Prostate gland (tissue), 2 donors: ENCODE data around the gene SMIM1. TPM values are rescaled to one million over a fixed set of nuclear protein-coding genes. Genes with fewer than 3 reads are reported as not detected.

Experiments
- DNase-seq: peaks from one replicate; pipeline ENCODE4 v3.0.0-alpha.2; 2019; ENCODE audit warnings: low spot score
- H3K27ac ChIP-seq, 2 donors: fragments of 200-600 bp; sonication (generic); 2 replicates each; pipeline ENCODE4 v1.5.1; 2017 to 2019
- H3K27me3 ChIP-seq: fragments of 200-600 bp; sonication (generic); replicated peaks from 2 replicates; pipeline ENCODE4 v1.5.1; 2019; ENCODE audit not compliant: insufficient read depth
- H3K36me3 ChIP-seq, 2 donors: fragments of 200-600 bp; sonication (generic); 1 replicate in 1 of 2; 2 replicates in 1 of 2; pipeline versions ENCODE4 v1.5.1 to v1.8.1; 2017 to 2019
- H3K4me1 ChIP-seq: fragments of 200-600 bp; sonication (generic); replicated peaks from 2 replicates; pipeline ENCODE4 v1.5.1; 2019
- H3K4me3 ChIP-seq, 2 donors: fragments of 200-600 bp; sonication (generic); 2 replicates each; pipeline ENCODE4 v1.5.1; 2017 to 2019
- H3K9me3 ChIP-seq: fragments of 200-600 bp; sonication (generic); 2 replicates; pipeline ENCODE4 v1.5.1; 2017
- CTCF ChIP-seq, 4 experiments: fragments of 200-600 bp in 2 of 4; fragments of 450-650 bp in 2 of 4; sonication (generic) in 2 of 4; IDR thresholded peaks; 1 replicate in 3 of 4; 2 replicates in 1 of 4; pipeline ENCODE4 v1.5.1; 2016 to 2019; ENCODE audit warnings: antibody characterized with exemption in 4 of 4, mild to moderate bottlenecking in 2 of 4, moderate library complexity in 2 of 4
- POLR2A ChIP-seq: fragments of 450-650 bp; IDR thresholded peaks from one replicate; pipeline ENCODE4 v1.6.1; 2016; ENCODE audit warnings: antibody characterized with exemption, mild to moderate bottlenecking
- POLR2AphosphoS5 ChIP-seq: sonication (generic); formaldehyde crosslinking; IDR thresholded peaks from one replicate; pipeline ENCODE4 v1.6.1; 2017; ENCODE audit warnings: antibody characterized with exemption
- WGBS: methylation state at CpG from one replicate; pipeline ENCODE4 v1.1.5; 2018; 5-methylcytosine and 5-hydroxymethylcytosine counted together
- intact Hi-C: fragments of 100-400 bp; cut with DNase I; formaldehyde crosslinking; loops from one replicate; pipeline ENCODE4 v1.14.2; 2022
- total RNA-seq, 2 donors: library from RNA; depleted of rRNA; stranded (reverse); fragments of >200 nt; gene quantifications; one replicate each; pipeline ENCODE4 v1.1.0, GENCODE V29; 2016

Gene SMIM1
- total RNA-seq, 2 donors from 2014 or later: 17.7 to 148 TPM

GRCh38 chr1:3740042-3740441 lies 32.5 kb upstream of the SMIM1 start:
- Histone ChIP-seq H3K9me3 (no peaks in the 10 kb centered on the region), H3K4me3 (no peak overlapping the region), H3K36me3 (no peaks in the 10 kb centered on the region), H3K4me1 (no peaks in the 10 kb centered on the region), H3K27ac (no peak overlapping the region), H3K27me3 (no peaks in the 10 kb centered on the region)
- intact Hi-C loops: no loop called here
- no peak for DNase-seq
- WGBS: 88% methylated on average over 9 of the region's 9 CpGs
- no peak for TF ChIP-seq CTCF (IDR thresholded peaks at IDR 0.05)
- TF ChIP-seq POLR2A: no peak
- no peak for TF ChIP-seq POLR2AphosphoS5

GRCh38 chr1:3740752-3741151 lies 31.8 kb upstream of the SMIM1 start:
- H3K9me3 ChIP-seq: no peaks in the 10 kb centered on the region
- TF ChIP-seq CTCF (IDR thresholded peaks at IDR 0.05) (no peak), POLR2AphosphoS5 (no peak), POLR2A (no peak)
- H3K4me1 ChIP-seq: no peaks in the 10 kb centered on the region
- WGBS: 95% methylated on average over 13 of the region's 13 CpGs
- no peaks in the 10 kb centered on the region for H3K27me3 ChIP-seq
- intact Hi-C loops: no loop called here
- H3K36me3 ChIP-seq: no peaks in the 10 kb centered on the region
- no peak overlapping the region for H3K4me3 ChIP-seq
- H3K27ac ChIP-seq: no peak overlapping the region
- no peak for DNase-seq

- WGBS: 88% methylated on average over 22 of the region's 22 CpGs
- H3K36me3 ChIP-seq: no peaks in the 10 kb centered on the region
- no peak overlapping the region for H3K27ac ChIP-seq
Measured at GRCh38 chr1:3741566-3742438, 30.7 kb upstream of the SMIM1 start.

GRCh38 chr1:3742439-3743298 lies 29.9 kb upstream of the SMIM1 start:
- H3K4me1 ChIP-seq: peaks cover 1% of the 10 kb centered on the region

More at GRCh38 chr1:3741566-3742438, 30.7 kb upstream of the SMIM1 start:
- intact Hi-C loops: no loop called here
- DNase-seq: no peak
- no peaks in the 10 kb centered on the region for H3K9me3 ChIP-seq
- no peak for TF ChIP-seq CTCF (IDR thresholded peaks at IDR 0.05)
- TF ChIP-seq POLR2A: no peak
- TF ChIP-seq POLR2AphosphoS5: no peak
- no peaks in the 10 kb centered on the region for H3K27me3 ChIP-seq
- H3K4me3 ChIP-seq: no peak overlapping the region
- no peaks in the 10 kb centered on the region for H3K4me1 ChIP-seq

More at GRCh38 chr1:3742439-3743298, 29.9 kb upstream of the SMIM1 start:
- Histone ChIP-seq H3K27ac (no peak overlapping the region), H3K36me3 (no peaks in the 10 kb centered on the region), H3K27me3 (no peaks in the 10 kb centered on the region), H3K9me3 (no peaks in the 10 kb centered on the region), H3K4me3 (no peak overlapping the region)
- no peak for DNase-seq
- 86% methylated on average over 24 of the region's 24 CpGs for WGBS
- TF ChIP-seq POLR2AphosphoS5: no peak
- TF ChIP-seq POLR2A: no peak
- TF ChIP-seq CTCF (IDR thresholded peaks at IDR 0.05): no peak
- intact Hi-C loops: no loop called here
